ENCODE measurements around the gene CEP192.

CEP192 gene

DNA sequence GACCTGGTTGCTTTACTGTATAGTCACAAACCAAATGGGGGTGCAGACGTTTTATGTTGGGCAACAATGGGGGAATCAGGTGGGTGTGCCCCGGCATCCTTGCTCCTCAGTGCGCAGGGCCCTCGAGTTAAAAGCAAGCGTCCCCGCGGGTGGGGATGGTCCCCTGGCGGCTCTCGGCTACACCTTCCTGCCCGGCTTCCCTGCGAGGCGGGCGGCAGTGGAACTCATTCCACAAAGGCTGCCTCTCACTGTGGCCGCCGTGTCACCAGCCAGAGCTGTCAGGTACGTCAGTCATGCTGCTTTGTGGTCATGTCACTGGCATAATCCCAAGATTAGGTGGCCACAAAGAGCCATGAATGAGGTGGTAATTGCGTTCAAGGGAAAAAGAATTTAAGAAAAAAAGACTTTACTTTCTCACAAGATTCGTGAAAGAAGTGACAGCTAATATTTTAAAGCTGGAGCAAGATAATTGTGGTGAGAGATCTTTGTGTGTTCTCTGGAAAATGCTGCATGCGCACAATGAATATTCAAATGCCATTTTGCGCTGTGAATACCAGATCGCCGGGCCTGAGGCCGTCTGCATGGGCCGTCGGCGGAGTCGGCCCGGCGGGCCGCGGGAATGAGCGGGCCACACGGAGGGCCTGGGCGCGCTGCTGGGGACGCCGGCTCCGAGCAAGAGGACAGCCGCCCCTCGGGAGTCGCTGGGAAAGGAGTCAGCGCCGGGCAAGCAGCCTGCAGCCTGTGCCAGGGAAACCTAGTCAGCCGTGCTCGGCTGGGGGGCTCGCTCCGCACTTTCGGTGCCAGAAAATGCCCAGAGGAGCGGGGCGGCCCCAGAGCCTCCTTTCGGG is 145.1 kb downstream of the CEP192 start:
- Histone ChIP-seq H3K27ac (ENCODE audit: low read depth in 2 of 2, low read length in 2 of 2) (peak overlapping the region in 1 of 2 donors; percentile 82), H3K9ac (ENCODE audit: low read depth in 1 of 2, low read length in 2 of 2) (peak overlapping the region; percentile 14 to 82)

GRCh38 chr18:13136904-13137669 is 145.9 kb downstream of the CEP192 start:
- Histone ChIP-seq H3K4me3 (ENCODE audit: low read length in 2 of 2) (peak overlapping the region; percentile 90), H3K36me3 (ENCODE audit: control insufficient read depth in 2 of 2, insufficient read depth in 2 of 2, low read length in 2 of 2) (no peaks in the 10 kb centered on the region), H3K27me3 (ENCODE audit: control insufficient read depth in 2 of 2, insufficient read depth in 2 of 2, low read length in 2 of 2) (no peaks in the 10 kb centered on the region), H3K27ac (ENCODE audit: low read depth in 2 of 2, low read length in 2 of 2) (peak overlapping the region; percentile 80 to 82), H3K9me3 (ENCODE audit: control insufficient read depth in 2 of 2, low read length in 2 of 2) (no peaks in the 10 kb centered on the region), H3K4me1 (ENCODE audit: control insufficient read depth in 2 of 2, insufficient read depth in 2 of 2, low read length in 2 of 2) (peaks cover 3% of the 10 kb centered on the region in 2 donors), H3K9ac (ENCODE audit: low read depth in 1 of 2, low read length in 2 of 2) (peak overlapping the region; percentile 65 to 82)

More for the DNA sequence above, 145.1 kb downstream of the CEP192 start:
- Histone ChIP-seq H3K4me1 (ENCODE audit: control insufficient read depth in 2 of 2, insufficient read depth in 2 of 2, low read length in 2 of 2) (peaks cover 3% of the 10 kb centered on the region in 2 donors), H3K9me3 (ENCODE audit: control insufficient read depth in 2 of 2, low read length in 2 of 2) (no peaks in the 10 kb centered on the region), H3K36me3 (ENCODE audit: control insufficient read depth in 2 of 2, insufficient read depth in 2 of 2, low read length in 2 of 2) (no peaks in the 10 kb centered on the region), H3K4me3 (ENCODE audit: low read length in 2 of 2) (peak overlapping the region; percentile 90), H3K27me3 (ENCODE audit: control insufficient read depth in 2 of 2, insufficient read depth in 2 of 2, low read length in 2 of 2) (no peaks in the 10 kb centered on the region)

- Histone ChIP-seq H3K27ac (ENCODE audit: low read depth in 2 of 2, low read length in 2 of 2) (peak overlapping the region; percentile 80 to 82), H3K9ac (ENCODE audit: low read depth in 1 of 2, low read length in 2 of 2) (peak overlapping the region; percentile 65 to 82), H3K36me3 (ENCODE audit: control insufficient read depth in 2 of 2, insufficient read depth in 2 of 2, low read length in 2 of 2) (no peaks in the 10 kb centered on the region), H3K4me1 (ENCODE audit: control insufficient read depth in 2 of 2, insufficient read depth in 2 of 2, low read length in 2 of 2) (peaks cover 3% of the 10 kb centered on the region in 2 donors), H3K4me3 (ENCODE audit: low read length in 2 of 2) (peak overlapping the region; percentile 90), H3K9me3 (ENCODE audit: control insufficient read depth in 2 of 2, low read length in 2 of 2) (no peaks in the 10 kb centered on the region), H3K27me3 (ENCODE audit: control insufficient read depth in 2 of 2, insufficient read depth in 2 of 2, low read length in 2 of 2) (no peaks in the 10 kb centered on the region)
Measured at GRCh38 chr18:13137670-13138419, 146.7 kb downstream of the CEP192 start.

GRCh38 chr18:13138420-13139139 is 147.4 kb downstream of the CEP192 start:
- Histone ChIP-seq H3K36me3 (ENCODE audit: control insufficient read depth in 2 of 2, insufficient read depth in 2 of 2, low read length in 2 of 2) (no peaks in the 10 kb centered on the region), H3K9me3 (ENCODE audit: control insufficient read depth in 2 of 2, low read length in 2 of 2) (no peaks in the 10 kb centered on the region), H3K27me3 (ENCODE audit: control insufficient read depth in 2 of 2, insufficient read depth in 2 of 2, low read length in 2 of 2) (no peaks in the 10 kb centered on the region), H3K4me3 (ENCODE audit: low read length in 2 of 2) (peak overlapping the region; percentile 90), H3K4me1 (ENCODE audit: control insufficient read depth in 2 of 2, insufficient read depth in 2 of 2, low read length in 2 of 2) (peaks cover 3% of the 10 kb centered on the region in 2 donors), H3K27ac (ENCODE audit: low read depth in 2 of 2, low read length in 2 of 2) (peak overlapping the region; percentile 54 to 80), H3K9ac (ENCODE audit: low read depth in 1 of 2, low read length in 2 of 2) (peak overlapping the region in 1 of 2 donors; percentile 5)

DNA sequence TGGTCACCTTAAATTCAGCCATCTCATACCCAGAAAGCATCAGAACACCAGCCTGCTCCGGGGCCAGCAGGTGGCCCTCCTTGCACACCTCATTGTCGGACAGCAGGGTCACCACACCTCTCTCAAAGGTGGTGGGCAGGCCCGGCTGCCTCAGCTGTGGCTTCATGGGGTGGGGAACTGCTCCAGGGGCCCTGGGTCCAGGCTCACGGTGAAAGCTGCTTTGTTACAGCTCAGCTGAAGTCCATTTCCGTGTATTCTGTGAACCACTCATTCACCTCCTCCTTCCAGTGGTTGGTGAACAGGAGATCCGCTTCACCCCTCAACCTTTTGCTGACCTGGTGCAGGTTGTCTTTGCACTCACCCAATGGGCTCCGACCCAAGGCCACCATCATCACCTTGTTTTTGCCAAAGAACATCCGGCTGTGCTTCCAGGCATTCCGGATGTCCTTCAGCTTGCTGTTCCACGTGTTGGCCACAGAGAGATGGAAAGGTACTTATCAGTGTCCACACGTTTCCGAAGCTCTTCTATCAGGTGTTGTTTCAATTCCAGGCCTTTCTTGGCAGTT is 148.8 kb downstream of the CEP192 start:
- Histone ChIP-seq H3K4me3 (ENCODE audit: low read length in 2 of 2) (no peak overlapping the region), H3K36me3 (ENCODE audit: control insufficient read depth in 2 of 2, insufficient read depth in 2 of 2, low read length in 2 of 2) (no peaks in the 10 kb centered on the region), H3K4me1 (ENCODE audit: control insufficient read depth in 2 of 2, insufficient read depth in 2 of 2, low read length in 2 of 2) (peaks cover 3% of the 10 kb centered on the region in 2 donors), H3K9me3 (ENCODE audit: control insufficient read depth in 2 of 2, low read length in 2 of 2) (peaks cover 5 to 6% of the 10 kb centered on the region in 2 donors), H3K27me3 (ENCODE audit: control insufficient read depth in 2 of 2, insufficient read depth in 2 of 2, low read length in 2 of 2) (no peaks in the 10 kb centered on the region), H3K9ac (ENCODE audit: low read depth in 1 of 2, low read length in 2 of 2) (no peak overlapping the region), H3K27ac (ENCODE audit: low read depth in 2 of 2, low read length in 2 of 2) (no peak overlapping the region)

- Histone ChIP-seq H3K4me3 (ENCODE audit: low read length in 2 of 2) (no peak overlapping the region), H3K9ac (ENCODE audit: low read depth in 1 of 2, low read length in 2 of 2) (no peak overlapping the region), H3K27ac (ENCODE audit: low read depth in 2 of 2, low read length in 2 of 2) (no peak overlapping the region), H3K9me3 (ENCODE audit: control insufficient read depth in 2 of 2, low read length in 2 of 2) (peaks cover 6% of the 10 kb centered on the region in 2 donors), H3K4me1 (ENCODE audit: control insufficient read depth in 2 of 2, insufficient read depth in 2 of 2, low read length in 2 of 2) (peaks cover 3% of the 10 kb centered on the region in 2 donors), H3K36me3 (ENCODE audit: control insufficient read depth in 2 of 2, insufficient read depth in 2 of 2, low read length in 2 of 2) (no peaks in the 10 kb centered on the region), H3K27me3 (ENCODE audit: control insufficient read depth in 2 of 2, insufficient read depth in 2 of 2, low read length in 2 of 2) (no peaks in the 10 kb centered on the region)
Measured at GRCh38 chr18:13141209-13141608, 150.0 kb downstream of the CEP192 start.

GRCh38 chr18:13145636-13146190 is 154.6 kb downstream of the CEP192 start:
- H3K9me3 ChIP-seq (ENCODE audit: control insufficient read depth in 2 of 2, low read length in 2 of 2), result peaks cover 6% of the 10 kb centered on the region in 2 donors
- no peaks in the 10 kb centered on the region for H3K27me3 ChIP-seq (ENCODE audit: control insufficient read depth in 2 of 2, insufficient read depth in 2 of 2, low read length in 2 of 2)
- H3K36me3 ChIP-seq (ENCODE audit: control insufficient read depth in 2 of 2, insufficient read depth in 2 of 2, low read length in 2 of 2), result no peaks in the 10 kb centered on the region
- H3K27ac ChIP-seq (ENCODE audit: low read depth in 2 of 2, low read length in 2 of 2), result no peak overlapping the region
- H3K9ac ChIP-seq (ENCODE audit: low read depth in 1 of 2, low read length in 2 of 2), result no peak overlapping the region
- H3K4me1 ChIP-seq (ENCODE audit: control insufficient read depth in 2 of 2, insufficient read depth in 2 of 2, low read length in 2 of 2), result no peaks in the 10 kb centered on the region
- no peak overlapping the region for H3K4me3 ChIP-seq (ENCODE audit: low read length in 2 of 2)

GRCh38 chr18:13147130-13147529 is 156.0 kb downstream of the CEP192 start:
- H3K36me3 ChIP-seq (ENCODE audit: control insufficient read depth in 2 of 2, insufficient read depth in 2 of 2, low read length in 2 of 2), result no peaks in the 10 kb centered on the region
- no peaks in the 10 kb centered on the region for H3K4me1 ChIP-seq (ENCODE audit: control insufficient read depth in 2 of 2, insufficient read depth in 2 of 2, low read length in 2 of 2)
- no peak overlapping the region for H3K9ac ChIP-seq (ENCODE audit: low read depth in 1 of 2, low read length in 2 of 2)
- no peaks in the 10 kb centered on the region for H3K27me3 ChIP-seq (ENCODE audit: control insufficient read depth in 2 of 2, insufficient read depth in 2 of 2, low read length in 2 of 2)
- H3K27ac ChIP-seq (ENCODE audit: low read depth in 2 of 2, low read length in 2 of 2), result no peak overlapping the region
- H3K9me3 ChIP-seq (ENCODE audit: control insufficient read depth in 2 of 2, low read length in 2 of 2), result peaks cover 6% of the 10 kb centered on the region in 2 donors
- no peak overlapping the region for H3K4me3 ChIP-seq (ENCODE audit: low read length in 2 of 2)

DNA sequence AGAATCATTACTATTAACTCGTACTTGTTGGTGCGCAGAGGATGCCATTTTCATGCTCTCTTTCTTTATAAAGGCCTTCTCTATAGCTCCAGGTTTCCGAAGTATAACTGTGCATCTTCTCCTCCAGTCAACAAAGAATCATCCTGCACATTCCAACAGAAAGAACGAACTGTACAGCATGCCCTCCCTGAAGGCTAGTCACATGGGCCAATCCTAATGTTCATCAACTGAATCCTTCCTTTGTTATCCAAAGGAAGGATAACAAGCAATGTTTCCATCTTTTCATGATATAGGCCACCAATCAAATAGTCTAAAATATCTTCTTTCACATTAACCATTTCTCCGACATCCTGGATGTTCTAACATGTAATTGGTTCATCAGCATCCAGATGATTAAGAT is 160.5 kb downstream of the CEP192 start:
- H3K36me3 ChIP-seq (ENCODE audit: control insufficient read depth in 2 of 2, insufficient read depth in 2 of 2, low read length in 2 of 2), result no peaks in the 10 kb centered on the region
- no peaks in the 10 kb centered on the region for H3K27me3 ChIP-seq (ENCODE audit: control insufficient read depth in 2 of 2, insufficient read depth in 2 of 2, low read length in 2 of 2)
- H3K4me1 ChIP-seq (ENCODE audit: control insufficient read depth in 2 of 2, insufficient read depth in 2 of 2, low read length in 2 of 2), result no peaks in the 10 kb centered on the region
- no peak overlapping the region for H3K4me3 ChIP-seq (ENCODE audit: low read length in 2 of 2)
- no peak overlapping the region for H3K9ac ChIP-seq (ENCODE audit: low read depth in 1 of 2, low read length in 2 of 2)
- no peaks in the 10 kb centered on the region for H3K9me3 ChIP-seq (ENCODE audit: control insufficient read depth in 2 of 2, low read length in 2 of 2)
- no peak overlapping the region for H3K27ac ChIP-seq (ENCODE audit: low read depth in 2 of 2, low read length in 2 of 2)

All from mucosa of rectum (tissue), 2 donors.